ENCODE data around the gene RRAGD. TPM values are rescaled to one million over a fixed set of nuclear protein-coding genes. Genes with fewer than 3 reads are reported as not detected.

The RRAGD gene
- total RNA-seq, 4 donors from 2014 or later = 0.53 to 5.0 (median 2.9) TPM

DNA sequence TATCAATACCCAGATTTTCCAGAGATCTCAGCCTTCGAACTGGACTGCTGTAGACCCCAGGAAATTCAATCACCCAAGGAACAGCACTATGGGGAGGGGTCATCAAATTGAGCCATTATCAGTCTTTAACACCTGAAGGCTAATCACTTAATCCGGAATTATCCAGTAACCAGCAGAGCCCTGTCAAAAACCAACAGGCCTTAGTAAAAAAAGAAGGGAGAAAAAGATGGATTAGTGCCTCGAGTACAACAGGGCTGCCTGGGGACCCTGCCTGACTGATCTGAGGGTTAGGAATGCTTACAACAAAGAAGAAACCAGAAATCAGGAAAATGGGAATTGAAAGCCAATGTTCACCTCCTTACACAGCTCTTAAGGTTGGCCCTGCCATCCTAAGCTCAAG lies 7.6 kb downstream of the RRAGD start:
- Histone ChIP-seq H3K9me3 (no peaks in the 10 kb centered on the region), H3K4me1 (no peaks in the 10 kb centered on the region), H3K36me3 (no peaks in the 10 kb centered on the region), H3K27ac (no peak overlapping the region), H3K27me3 (no peaks in the 10 kb centered on the region), H3K4me3 (no peak overlapping the region)
- no peak for DNase-seq
- TF ChIP-seq, protein P1, sequence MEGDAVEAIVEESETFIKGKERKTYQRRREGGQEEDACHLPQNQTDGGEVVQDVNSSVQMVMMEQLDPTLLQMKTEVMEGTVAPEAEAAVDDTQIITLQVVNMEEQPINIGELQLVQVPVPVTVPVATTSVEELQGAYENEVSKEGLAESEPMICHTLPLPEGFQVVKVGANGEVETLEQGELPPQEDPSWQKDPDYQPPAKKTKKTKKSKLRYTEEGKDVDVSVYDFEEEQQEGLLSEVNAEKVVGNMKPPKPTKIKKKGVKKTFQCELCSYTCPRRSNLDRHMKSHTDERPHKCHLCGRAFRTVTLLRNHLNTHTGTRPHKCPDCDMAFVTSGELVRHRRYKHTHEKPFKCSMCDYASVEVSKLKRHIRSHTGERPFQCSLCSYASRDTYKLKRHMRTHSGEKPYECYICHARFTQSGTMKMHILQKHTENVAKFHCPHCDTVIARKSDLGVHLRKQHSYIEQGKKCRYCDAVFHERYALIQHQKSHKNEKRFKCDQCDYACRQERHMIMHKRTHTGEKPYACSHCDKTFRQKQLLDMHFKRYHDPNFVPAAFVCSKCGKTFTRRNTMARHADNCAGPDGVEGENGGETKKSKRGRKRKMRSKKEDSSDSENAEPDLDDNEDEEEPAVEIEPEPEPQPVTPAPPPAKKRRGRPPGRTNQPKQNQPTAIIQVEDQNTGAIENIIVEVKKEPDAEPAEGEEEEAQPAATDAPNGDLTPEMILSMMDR (IDR thresholded peaks at IDR 0.05) = no peak
- TF ChIP-seq POLR2A (IDR thresholded peaks at IDR 0.05) = no peak

DNA sequence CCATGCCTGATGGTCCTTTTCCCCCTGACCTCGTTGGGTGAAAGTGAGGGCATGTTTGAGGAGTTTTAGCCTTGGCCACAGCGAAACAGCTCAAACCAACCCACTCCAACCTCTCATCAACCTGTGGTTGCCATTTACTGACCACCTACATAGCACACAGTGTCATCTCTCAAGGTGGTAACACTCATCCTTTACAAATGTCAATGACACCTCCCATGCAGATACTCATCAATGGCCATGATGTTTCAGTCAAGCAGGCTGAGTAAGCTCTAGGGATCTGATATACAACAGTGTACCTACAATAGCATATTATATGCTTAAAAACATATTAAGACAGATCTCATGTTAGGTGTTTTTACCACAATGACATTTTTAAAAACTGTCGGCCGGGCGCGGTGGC lies 9.3 kb downstream of the RRAGD start:
- Histone ChIP-seq H3K36me3 (no peaks in the 10 kb centered on the region), H3K27ac (no peak overlapping the region), H3K4me1 (no peaks in the 10 kb centered on the region), H3K4me3 (no peak overlapping the region), H3K9me3 (no peaks in the 10 kb centered on the region), H3K27me3 (no peaks in the 10 kb centered on the region)
- TF ChIP-seq, protein P1 (IDR thresholded peaks at IDR 0.05) = no peak
- TF ChIP-seq POLR2A (IDR thresholded peaks at IDR 0.05) = no peak
- no peak for DNase-seq

DNA sequence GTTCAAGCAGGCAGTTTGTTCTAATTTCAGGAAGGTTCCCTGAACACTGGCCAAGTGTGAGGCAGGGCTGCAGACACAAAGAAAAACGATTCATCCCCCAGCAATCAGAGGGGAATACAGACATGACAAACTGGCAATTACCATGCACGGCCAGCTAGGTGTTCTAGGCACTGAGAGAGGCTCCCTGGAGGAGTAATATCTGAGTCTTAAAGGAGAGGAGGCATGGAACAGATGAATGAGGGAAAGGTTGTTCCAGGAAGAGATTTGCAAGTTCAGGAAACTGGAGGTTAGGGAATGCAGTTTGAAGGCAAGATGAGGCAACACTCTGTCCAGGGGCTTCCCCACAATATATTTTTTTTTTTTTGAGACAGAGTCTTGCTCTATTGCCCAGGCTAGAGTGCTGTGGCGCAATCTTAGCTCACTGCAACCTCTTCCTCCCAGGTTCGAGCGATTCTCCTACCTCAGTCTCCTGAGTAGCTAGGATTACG lies 11.1 kb downstream of the RRAGD start:
- no peak for DNase-seq
- TF ChIP-seq POLR2A (IDR thresholded peaks at IDR 0.05) = no peak
- TF ChIP-seq, protein P1 (IDR thresholded peaks at IDR 0.05) = no peak
- H3K36me3 ChIP-seq = no peaks in the 10 kb centered on the region
- no peaks in the 10 kb centered on the region for H3K27me3 ChIP-seq
- H3K27ac ChIP-seq = no peak overlapping the region
- H3K9me3 ChIP-seq = no peaks in the 10 kb centered on the region
- H3K4me1 ChIP-seq = no peaks in the 10 kb centered on the region
- no peak overlapping the region for H3K4me3 ChIP-seq

DNA sequence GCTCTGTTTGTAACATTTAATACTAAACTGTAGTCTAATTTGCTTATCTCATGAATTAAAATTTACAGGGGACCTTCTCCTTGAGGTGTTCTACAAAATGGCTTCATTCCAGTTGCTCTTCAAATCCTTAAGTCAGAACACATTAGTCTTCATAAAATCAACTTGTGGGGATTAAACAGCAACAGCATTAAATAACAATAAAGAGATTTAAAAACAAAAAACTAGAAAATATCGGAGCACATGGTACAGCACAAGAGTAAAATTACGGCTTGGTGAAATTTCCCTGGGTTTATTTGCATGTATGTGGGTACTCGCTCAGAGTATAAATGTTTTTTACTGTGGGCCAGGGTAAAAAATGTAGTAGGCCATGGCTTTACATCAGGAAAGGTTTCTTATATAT lies 12.0 kb downstream of the RRAGD start:
- H3K4me3 ChIP-seq = no peak overlapping the region
- H3K36me3 ChIP-seq = no peaks in the 10 kb centered on the region
- H3K27ac ChIP-seq = no peak overlapping the region
- no peak for DNase-seq
- no peak for TF ChIP-seq POLR2A (IDR thresholded peaks at IDR 0.05)
- TF ChIP-seq, protein P1 (IDR thresholded peaks at IDR 0.05) = no peak
- H3K27me3 ChIP-seq = no peaks in the 10 kb centered on the region
- H3K9me3 ChIP-seq = no peaks in the 10 kb centered on the region
- H3K4me1 ChIP-seq = no peaks in the 10 kb centered on the region

DNA sequence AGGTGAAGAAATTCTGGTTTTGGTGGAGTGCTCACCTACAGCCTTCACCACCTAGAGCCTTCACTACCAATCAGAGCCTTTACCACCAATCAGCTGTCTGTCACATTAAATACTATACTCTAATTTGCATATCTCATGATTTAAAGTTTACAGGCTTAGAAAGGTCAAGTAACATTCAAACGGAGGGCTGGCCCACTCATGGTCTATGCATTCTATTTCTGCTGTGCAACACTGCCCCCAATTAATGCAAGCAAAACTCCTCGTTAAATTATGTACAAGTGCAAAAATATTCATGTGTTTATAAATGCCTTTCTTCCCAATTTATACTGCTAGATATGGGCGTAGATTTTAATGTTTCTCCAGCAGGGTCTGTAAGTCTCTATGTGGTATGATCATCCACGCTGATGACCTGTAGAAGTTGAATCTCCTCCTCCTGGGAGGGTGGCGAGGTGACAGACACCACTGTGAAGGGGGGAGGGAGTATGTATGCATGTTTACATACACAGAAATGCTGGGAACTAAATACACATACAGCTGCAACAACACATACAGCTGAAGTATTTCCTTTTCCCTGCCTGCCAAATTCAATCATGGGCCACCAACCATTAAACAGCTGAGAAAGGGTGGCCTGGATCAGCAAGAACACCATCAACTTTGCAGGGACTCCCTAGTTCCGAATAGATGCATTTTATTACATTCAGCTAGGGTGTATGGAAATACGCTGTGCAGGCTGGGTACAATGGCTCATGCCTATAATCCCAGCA lies 13.1 kb downstream of the RRAGD start:
- TF ChIP-seq, protein P1 (IDR thresholded peaks at IDR 0.05) = no peak
- TF ChIP-seq POLR2A (IDR thresholded peaks at IDR 0.05) = no peak
- Histone ChIP-seq H3K4me3 (no peak overlapping the region), H3K27ac (no peak overlapping the region), H3K36me3 (no peaks in the 10 kb centered on the region), H3K27me3 (no peaks in the 10 kb centered on the region), H3K4me1 (no peaks in the 10 kb centered on the region), H3K9me3 (no peaks in the 10 kb centered on the region)
- DNase-seq = no peak

All from Peyer's patch (tissue), 4 donors.